ENCODE measurements around the gene WDR45B.
A peak's percentile ranks its signal among the peaks of the same experiment; 100 is the strongest.
"Not testable (repeated sequence)": the region's sequence is repeated elsewhere in the genome, so short reads cannot be mapped to it uniquely, and the experiment has no call there.

Gene WDR45B

GRCh38 chr17:82598256-82599119 is 49.8 kb downstream of the WDR45B start:
- no peak for DNase-seq

- no peak for DNase-seq
Measured at GRCh38 chr17:82596837-82597672, 51.2 kb downstream of the WDR45B start.

GRCh38 chr17:82596296-82596695 is 51.9 kb downstream of the WDR45B start:
- no peak for DNase-seq

- DNase-seq = no peak
Measured at GRCh38 chr17:82595893-82596292, 52.4 kb downstream of the WDR45B start.

- no peak for DNase-seq
Measured at GRCh38 chr17:82594571-82594970, 53.7 kb downstream of the WDR45B start.

GRCh38 chr17:82593590-82594087 is 54.6 kb downstream of the WDR45B start:
- DNase-seq = no peak

- peak; percentile 68 for DNase-seq
Measured at GRCh38 chr17:82592767-82593589, 55.3 kb downstream of the WDR45B start.

- no peak for DNase-seq
Measured at GRCh38 chr17:82592289-82592766, 55.9 kb downstream of the WDR45B start.

- DNase-seq = no peak
Measured at GRCh38 chr17:82590881-82591539, 57.2 kb downstream of the WDR45B start.

- DNase-seq = no peak
Measured at GRCh38 chr17:82590216-82590615, 58.0 kb downstream of the WDR45B start.

GRCh38 chr17:82589851-82590180 is 58.4 kb downstream of the WDR45B start:
- DNase-seq = no peak

- no peak for DNase-seq
Measured at GRCh38 chr17:82588266-82589175, 59.7 kb downstream of the WDR45B start.

GRCh38 chr17:82587234-82588086 is 60.8 kb downstream of the WDR45B start:
- DNase-seq = no peak

- DNase-seq = no peak
Measured at GRCh38 chr17:82586576-82587233, 61.5 kb downstream of the WDR45B start.

GRCh38 chr17:82585935-82586575 is 62.2 kb downstream of the WDR45B start:
- DNase-seq = not testable (repeated sequence)

GRCh38 chr17:82583720-82584234 is 64.5 kb downstream of the WDR45B start:
- no peak for DNase-seq

- DNase-seq = no peak
Measured at GRCh38 chr17:82582709-82583108, 65.5 kb downstream of the WDR45B start.

- no peak for DNase-seq
Measured at GRCh38 chr17:82582213-82582612, 66.0 kb downstream of the WDR45B start.

- not testable (repeated sequence) for DNase-seq
Measured at GRCh38 chr17:82579969-82580368, 68.3 kb downstream of the WDR45B start.
